ENCODE results near the gene NAA25.

Gene NAA25

DNA sequence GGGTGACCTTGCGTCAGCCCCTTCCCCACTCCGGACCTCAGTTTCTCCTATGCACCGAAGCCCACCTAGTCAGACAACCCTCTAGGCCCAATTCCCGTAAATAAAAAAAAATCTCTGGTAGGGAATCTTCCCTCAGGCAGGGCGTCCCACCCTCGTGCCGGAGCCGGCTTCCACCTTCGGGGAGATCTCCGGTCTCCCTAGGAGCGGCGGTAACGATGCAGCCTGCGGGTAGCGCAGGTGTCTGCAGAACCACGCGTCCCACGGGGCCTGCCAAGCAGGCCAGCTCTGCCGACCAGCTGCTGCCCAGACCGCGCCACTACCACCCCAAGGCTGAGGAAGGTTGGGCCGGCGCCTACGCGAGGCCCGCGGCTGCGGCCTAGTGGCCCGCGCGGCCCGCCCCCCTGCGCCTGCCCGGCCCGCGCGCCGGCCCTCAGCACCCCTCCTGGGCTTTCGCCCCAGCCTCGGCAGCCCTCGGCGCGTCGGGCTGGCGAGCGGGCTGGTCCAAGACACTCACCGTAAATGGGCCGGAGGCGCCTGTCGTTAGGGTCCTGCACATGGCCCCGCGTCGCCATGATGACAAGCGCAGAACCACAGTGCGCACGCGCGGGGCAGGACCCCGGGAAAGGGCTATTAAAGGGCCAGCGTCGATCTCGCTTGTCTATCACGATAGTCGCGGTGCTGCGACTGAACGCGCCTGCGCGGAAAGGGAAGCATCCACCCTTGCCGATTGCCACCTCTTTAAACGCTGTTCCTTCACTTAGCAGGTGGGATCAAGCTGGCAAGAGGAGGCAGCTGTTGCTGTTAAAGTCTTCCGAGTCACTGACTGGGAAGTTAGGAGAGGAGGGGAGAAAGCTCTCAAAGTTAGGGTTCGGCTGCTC lies at the start of gene NAA25:
TSS of gene NAA25 (minus strand) at position 582 of the 878 bp plus-strand sequence. CDS start at position 572, 10 bp downstream.
- peak; percentile 80 for DNase-seq (ENCODE audit: low read depth)

- no peak for DNase-seq (ENCODE audit: low read depth)
These were observed 45.3 kb upstream of the NAA25 start for GRCh38 chr12:112153893-112154219.

- DNase-seq (ENCODE audit: low read depth) = no peak
These were observed 44.8 kb upstream of the NAA25 start for GRCh38 chr12:112153181-112153892.

DNA sequence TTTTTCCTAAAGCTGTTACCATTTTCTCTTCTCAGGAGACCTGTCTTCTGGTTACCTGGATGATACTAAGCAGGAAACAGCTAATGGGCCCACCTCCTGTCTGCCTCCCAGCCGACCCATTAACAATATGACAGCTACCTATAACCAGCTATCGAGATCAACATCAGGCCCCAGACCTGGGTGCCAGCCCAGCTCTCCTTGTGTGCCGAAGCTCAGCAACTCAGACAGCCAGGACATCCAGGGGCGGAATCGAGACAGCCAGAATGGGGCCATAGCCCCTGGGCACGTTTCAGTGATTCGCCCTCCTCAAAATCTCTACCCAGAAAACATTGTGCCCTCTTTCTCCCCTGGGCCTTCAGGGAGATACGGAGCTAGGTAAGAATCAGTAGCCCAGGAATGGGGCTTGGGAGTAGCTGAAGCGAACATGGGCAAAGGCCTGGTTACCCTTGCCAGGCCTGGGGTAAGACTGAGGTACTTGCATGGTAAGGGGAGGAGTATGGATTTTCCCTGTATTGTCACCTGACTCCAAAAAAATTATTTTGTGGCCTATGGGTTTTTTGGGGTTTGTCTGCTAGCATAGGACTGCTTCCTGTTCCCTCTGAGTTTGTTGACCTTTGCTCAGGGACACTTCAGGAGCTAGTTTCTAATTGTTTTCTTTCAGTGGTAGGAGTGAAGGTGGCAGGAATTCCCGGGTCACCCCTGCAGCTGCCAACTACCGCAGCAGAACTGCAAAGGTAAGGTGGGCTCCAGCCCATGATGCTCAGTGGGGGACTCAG lies 43.4 kb upstream of the NAA25 start:
- DNase-seq (ENCODE audit: low read depth) = no peak

DNA sequence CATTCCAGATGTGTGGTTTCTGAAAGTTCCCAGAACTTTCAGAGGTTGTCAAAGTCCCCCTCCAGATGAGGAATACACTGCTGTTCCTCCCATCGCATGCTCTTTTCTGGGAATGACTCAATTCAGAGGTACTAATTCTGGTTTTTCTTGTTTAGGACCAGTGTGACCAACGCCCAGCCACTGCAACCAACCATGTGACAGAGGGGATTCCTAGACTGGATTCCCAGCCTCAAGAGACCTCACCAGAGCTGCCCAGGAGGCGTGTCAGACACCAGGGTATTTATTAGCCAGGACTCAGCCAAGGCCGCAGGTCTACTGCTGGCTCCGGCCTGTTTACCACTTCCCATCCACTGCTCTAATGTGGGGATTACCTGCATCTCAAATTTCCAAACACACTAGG lies 41.0 kb upstream of the NAA25 start:
- no peak for DNase-seq (ENCODE audit: low read depth)

DNA sequence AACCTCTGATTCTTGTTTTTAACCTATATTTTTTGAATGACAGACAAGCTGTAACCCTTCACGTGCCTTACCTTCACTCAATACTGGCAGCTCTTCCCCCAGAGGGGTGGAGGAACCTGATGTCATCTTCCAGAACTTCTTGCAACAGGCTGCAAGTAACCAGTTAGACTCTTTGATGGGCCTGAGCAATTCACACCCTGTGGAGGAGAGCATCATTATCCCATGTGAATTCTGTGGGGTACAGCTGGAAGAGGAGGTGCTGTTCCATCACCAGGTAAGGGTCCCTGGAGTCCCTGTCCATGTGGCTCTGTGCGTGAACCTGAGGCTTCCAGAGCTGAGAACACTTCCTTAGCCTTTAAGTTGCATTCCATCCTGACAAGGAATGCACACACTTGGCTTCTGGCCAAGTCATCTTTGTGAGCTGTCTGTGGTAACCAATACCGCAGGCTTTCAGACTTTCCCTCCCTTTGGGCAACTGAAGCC lies 39.5 kb upstream of the NAA25 start:
- DNase-seq (ENCODE audit: low read depth) = peak; percentile 92

GRCh38 chr12:112146123-112146522 lies 37.5 kb upstream of the NAA25 start:
- no peak for DNase-seq (ENCODE audit: low read depth)

DNA sequence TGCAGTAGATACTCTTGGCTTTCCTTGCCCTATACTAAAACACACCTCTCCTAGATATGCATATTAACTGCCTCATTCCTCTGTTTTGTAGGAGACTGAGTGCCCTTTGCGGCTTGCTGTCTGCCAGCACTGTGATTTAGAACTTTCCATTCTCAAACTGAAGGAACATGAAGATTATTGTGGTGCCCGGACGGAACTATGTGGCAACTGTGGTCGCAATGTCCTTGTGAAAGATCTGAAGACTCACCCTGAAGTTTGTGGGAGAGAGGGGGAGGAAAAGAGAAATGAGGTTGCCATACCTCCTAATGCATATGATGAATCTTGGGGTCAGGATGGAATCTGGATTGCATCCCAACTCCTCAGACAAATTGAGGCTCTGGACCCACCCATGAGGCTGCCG lies 32.1 kb upstream of the NAA25 start:
- no peak for DNase-seq (ENCODE audit: low read depth)

GRCh38 chr12:112134731-112135130 lies 26.1 kb upstream of the NAA25 start:
- DNase-seq (ENCODE audit: low read depth) = no peak

DNA sequence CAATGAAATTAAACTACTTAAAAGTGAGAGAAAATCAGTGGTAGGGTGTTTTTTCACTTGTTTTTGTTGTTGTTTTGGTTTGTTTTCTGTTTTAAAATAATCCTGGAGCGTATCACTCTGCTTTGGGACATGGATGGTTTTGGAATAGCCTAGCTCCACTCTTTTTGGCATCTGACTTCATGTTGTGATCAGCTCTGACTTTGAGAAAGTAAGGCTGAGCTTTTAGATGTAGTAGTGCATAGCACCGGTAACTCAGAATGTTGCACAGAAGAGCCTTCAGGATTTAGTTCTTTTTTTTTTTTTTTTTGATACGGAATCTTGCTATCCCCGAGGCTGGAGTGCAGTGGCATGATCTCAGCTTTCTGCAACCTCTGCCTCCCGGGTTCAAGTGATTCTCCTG lies 24.8 kb upstream of the NAA25 start:
- no peak for DNase-seq (ENCODE audit: low read depth)

GRCh38 chr12:112131686-112132085 lies 23.1 kb upstream of the NAA25 start:
- no peak for DNase-seq (ENCODE audit: low read depth)

DNA sequence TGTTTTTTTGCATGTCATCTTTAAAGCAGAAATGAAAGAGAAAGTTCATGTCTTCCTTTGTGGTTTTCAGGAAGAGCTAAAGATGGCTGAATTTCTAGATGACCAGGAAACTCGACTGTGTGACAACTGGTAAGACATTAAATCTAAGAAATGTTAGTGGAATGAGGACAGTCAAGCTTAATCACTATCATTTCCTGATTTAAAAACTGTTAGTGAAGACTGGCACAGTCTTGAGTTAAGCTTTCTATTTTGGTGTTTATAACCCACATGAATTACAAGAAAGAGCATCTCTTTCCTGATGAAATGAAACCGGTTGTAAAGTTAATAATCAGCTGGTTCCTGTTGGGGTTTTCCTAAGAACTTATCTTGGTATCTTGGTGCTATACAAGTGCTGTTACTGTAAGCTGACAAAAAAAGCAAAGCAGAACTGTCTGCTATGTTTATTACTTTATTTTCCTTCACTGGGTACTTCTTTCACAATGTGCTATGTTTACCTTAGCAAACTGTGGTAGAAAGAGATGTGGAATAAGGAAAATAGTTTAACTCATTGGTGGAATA lies 21.9 kb upstream of the NAA25 start:
- peak; percentile 71 for DNase-seq (ENCODE audit: low read depth)

- DNase-seq (ENCODE audit: low read depth) = peak; percentile 33
These were observed 18.3 kb upstream of the NAA25 start for GRCh38 chr12:112126911-112127310.

GRCh38 chr12:112126000-112126438 lies 17.4 kb upstream of the NAA25 start:
- DNase-seq (ENCODE audit: low read depth) = no peak

DNA sequence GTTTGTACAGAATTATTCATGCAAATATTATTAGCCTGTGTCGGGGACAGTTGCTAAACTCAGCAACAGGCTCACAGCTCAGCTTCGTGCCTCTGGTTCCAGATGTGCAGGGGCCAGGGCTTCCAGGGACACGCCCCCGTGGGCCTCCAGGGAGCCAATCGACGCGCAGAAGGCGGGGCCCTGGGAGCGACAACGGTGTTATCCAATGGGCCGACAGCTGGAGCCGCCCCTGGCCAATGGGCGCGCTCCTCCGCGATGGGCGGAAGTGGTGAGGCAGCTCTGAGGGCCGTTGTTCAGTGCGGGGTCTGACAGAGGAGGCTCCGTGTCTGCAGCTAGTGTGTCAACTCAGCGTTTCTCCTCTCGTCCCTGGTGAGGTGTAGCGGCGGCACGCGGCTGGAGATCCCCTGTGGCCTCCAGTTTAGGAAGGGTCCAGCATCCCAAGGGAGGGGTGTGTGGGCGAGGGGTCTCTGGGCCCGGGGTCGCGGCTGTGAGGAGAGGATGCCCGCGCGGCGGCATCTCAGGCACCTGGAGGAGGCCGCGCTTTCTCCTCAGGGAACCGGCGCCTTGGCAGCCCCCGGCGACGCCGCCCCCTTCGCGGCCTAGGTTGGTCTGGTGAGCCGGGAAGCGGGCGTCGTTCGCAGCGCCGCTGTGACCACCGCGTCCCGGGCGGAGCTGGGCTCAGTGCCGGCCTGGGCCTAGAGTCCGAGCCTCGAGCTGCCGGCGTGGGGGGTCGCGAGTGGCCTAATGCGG lies 16.8 kb upstream of the NAA25 start, which contains the start of gene TRAFD1:
TSS of gene TRAFD1 (plus strand) at position 311 of the 750 bp plus-strand sequence. CDS start 4,963 bp downstream, outside the sequence.
- DNase-seq (ENCODE audit: low read depth) = peak; percentile 97

GRCh38 chr12:112124918-112125249 lies 16.3 kb upstream of the NAA25 start:
- no peak for DNase-seq (ENCODE audit: low read depth)

DNA sequence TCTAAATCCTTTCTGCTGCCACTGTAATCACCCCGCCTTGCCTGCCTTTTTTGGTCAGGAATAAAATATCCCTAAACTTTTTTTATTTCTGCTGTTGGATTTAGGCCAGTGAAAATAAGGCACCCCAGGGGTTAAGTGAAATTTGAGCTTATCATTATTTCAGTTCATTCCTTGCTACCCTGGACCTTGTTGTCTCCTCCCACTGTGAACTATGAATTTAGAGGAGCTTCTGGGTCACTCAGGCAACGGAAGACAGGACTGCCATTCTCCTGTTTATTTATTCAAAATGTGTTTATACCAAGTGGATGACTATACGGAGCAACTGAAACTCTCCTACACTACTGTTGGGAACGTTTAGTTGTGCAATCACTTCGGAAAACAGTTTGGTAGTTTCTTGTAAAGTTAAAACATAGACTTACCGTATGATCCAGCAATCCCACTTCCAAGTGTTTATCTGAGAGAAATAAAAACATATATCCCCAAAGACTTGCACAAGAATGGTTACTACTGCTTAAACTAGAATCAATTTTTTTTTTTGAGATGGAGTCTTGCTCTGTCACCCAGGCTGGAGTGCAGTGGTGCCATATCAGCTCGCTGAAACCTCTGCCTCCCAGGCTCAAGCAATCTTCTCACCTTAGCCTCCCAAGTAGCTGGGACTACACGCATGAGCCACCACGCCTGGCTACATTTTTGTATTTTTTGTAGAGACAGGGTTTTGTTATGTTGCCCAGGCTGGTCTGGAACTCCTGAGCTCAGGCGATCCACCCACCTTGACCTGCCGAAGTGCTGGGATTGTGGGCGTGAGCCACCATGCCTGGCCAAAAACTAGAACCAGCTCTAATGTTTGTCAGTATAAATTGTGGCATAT lies 14.5 kb upstream of the NAA25 start:
- peak; percentile 95 for DNase-seq (ENCODE audit: low read depth)

- peak; percentile 73 for DNase-seq (ENCODE audit: low read depth)
These were observed 13.4 kb upstream of the NAA25 start for GRCh38 chr12:112121780-112122565.

GRCh38 chr12:112117685-112118084 lies 9.1 kb upstream of the NAA25 start:
- DNase-seq (ENCODE audit: low read depth) = no peak

All from iris pigment epithelial cell (primary cell).